HG03280 (cell line): ENCODE measurements around the gene OR2D3.
"Not testable (repeated sequence)": the region's sequence is repeated elsewhere in the genome, so short reads cannot be mapped to it uniquely, and the experiment has no call there.

Source experiments
- ATAC-seq: cut with Tn5 transposase; IDR thresholded peaks from one replicate; pipeline ENCODE4 v1.9.1; 2021; ENCODE audit warnings: mild to moderate bottlenecking, moderate library complexity; ENCODE audit not compliant: unreplicated experiment

The OR2D3 gene

DNA sequence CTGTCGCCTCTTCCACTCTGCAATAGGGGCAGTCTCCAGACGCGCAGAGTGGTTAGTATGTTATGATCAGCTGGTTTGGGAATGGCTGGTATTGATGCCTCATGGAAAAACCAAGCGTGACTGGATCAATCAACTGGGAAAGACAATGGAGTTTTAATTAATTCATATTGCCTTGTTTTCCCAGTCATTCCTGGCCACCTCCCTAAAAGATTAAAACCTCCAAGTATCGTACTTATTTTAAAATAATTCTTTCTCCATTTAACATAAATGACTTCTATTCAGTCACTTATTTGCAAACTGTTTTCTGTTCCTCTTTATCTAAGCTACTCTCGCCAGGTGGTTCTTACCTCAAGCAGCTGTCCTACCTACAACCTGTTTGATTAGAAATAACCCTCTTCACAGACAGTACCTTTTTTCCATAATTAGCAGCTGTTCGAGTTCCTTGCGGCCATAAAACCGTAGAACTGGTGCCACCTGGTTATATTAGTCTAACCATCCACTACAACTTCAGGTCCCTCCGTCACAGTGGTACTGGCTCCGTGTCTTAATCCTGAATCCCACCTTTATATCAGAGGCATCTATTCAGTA lies 6.3 kb downstream of the OR2D3 start:
- peak; percentile 68 for ATAC-seq

DNA sequence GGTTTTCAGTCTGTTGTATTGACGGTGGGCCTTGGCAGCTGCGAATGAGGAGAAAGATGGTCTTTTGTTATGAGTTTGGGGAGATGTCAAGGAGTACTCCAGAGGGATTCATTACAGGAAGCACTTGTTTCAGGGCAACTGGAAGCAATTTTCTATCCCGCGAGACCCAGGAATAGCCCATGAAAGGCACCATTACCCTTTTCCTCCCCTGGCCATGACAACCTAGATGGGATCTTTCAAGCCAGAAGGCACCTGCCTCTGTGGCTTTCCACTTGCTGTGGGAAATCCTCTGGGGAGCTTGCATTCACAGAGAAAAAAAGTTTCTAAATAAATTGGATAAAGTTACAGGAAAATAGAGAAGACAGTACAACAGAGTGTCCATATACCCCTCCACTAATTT lies 8.1 kb downstream of the OR2D3 start:
- no peak for ATAC-seq

DNA sequence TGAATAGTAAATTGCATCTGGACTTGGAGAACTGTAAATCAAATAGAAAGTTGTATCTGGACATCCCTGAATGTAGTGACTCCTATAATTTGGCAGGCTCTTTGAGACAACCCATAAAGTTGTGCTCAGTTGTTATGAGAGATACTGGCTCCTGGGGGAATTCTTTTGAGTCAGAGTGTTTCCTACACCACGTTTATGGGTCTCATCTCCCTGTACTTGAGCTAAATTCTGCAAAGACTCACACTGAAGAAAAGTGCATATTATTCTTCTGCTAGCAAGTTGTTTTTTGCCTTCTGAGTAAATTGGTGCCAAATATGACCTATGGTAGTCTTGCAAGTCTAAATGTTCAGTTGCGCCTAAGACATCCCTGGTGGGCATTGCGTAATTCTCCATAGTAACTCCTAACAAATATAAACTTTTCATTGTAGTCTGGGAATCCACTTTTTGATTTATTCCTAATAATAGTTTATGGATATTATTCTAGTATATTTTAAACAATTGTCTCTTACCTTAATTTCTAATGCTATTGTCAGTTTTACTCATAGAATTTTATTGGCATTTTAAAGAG lies 10.4 kb downstream of the OR2D3 start:
- ATAC-seq: no peak

DNA sequence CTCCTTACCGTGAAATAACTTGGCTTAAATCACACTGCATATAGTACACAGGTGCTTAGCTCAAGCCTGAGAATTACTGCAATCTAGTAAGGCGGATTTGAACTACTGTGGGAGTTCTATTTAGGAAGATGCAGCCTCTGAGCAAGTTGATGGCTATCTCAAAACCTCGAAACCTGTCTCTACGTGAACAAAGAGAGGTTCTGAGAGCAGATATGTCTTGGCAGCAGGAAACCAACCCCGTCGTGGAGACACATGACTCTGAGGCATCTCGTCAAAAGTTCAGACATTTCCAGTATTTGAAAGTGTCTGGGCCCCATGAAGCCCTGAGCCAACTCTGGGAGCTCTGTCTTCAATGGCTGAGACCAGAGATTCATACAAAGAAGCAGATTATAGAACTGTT lies 11.3 kb downstream of the OR2D3 start:
- no peak for ATAC-seq

DNA sequence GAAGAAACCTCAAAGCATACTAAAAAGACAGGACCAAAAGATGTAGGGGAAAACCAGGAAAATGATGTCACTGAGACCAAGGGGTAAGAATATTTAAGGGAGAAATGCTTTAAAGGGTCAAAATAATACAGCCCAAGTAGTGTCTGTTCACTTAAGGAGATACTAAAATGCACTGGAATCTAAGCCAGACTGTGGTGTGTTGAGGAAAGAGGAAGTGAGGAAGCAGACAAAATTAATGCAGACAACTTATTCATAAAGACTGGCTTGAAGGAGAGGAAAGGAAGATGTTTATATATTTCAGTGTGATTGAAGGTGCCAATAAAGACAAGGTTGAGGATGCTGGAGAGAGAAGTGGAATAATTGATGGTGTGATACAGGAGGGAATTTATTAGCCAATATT lies 21.2 kb downstream of the OR2D3 start:
- ATAC-seq: no peak

DNA sequence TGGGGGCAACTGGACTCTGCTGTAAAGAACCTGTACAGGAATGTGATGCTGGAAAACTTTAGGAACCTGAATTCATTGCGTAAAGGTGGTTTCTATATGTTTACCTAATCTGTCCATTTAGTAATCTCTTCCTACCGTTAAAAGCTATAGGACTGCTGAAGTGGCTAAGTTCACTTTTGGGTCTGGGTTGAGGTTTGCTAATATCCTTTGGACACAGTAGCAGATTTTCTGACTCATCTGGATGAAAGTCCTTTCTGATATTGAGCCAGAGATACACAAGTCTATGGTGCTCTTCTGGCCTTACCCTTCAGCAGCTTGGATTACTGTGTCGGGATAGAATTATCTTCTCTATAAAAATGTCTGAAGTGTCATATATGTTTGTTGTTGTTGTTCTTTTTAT lies 22.3 kb downstream of the OR2D3 start:
- ATAC-seq: no peak

DNA sequence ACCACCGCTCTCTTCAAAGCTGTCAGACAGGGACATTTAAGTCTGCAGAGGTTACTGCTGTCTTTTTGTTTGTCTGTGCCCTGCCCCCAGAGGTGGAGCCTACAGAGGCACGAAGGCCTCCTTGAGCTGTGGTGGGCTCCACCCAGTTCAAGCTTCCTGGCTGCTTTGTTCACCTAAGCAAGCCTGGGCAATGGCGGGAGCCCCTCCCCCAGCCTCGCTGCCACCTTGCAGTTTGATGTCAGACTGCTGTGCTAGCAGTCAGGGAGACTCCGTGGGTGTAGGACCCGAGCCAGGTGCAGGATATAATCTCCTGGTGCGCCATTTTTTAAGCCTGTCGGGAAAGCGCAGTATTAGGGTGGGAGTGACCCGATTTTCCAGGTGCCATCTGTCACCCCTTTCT lies 33.4 kb downstream of the OR2D3 start:
- not testable (repeated sequence) for ATAC-seq

DNA sequence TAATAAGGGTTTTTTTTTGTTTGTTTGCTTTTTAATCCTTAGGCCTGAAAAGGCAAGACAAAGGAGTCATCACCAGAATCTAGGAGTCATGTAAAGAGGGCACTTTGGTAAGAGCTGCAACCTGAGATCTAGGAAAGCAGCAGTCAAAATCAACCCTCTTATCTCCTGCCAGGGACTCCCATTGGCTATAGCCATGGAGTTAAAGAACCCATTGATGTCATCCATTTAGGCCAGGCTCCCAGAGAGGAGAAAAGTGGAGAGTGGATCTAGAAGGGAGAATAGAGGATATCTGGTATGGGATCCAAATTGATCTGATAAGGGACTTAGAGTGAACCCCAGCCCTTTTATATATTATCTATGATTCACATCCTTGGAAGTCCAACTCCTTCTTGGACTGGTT lies 41.3 kb downstream of the OR2D3 start:
- ATAC-seq: no peak

DNA sequence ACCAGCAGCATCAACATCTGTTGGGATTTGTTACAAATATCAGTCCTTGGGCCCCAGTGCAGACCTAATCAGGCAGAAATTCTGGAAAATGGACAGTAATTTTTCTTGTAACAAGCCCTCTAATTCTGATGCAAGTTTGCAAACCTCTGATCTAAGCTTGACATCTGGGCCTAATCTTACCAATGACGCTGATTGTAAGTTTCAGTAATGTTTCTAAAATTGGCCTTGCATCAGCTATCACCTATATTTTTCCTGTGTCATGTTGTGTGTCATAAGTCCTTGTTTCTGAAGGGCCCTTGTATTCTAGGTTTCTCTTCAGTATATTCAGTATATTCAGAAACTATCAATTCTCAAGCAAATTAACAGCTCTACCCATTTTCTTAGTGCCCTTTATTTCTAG lies 41.9 kb downstream of the OR2D3 start:
- ATAC-seq: peak; percentile 87

DNA sequence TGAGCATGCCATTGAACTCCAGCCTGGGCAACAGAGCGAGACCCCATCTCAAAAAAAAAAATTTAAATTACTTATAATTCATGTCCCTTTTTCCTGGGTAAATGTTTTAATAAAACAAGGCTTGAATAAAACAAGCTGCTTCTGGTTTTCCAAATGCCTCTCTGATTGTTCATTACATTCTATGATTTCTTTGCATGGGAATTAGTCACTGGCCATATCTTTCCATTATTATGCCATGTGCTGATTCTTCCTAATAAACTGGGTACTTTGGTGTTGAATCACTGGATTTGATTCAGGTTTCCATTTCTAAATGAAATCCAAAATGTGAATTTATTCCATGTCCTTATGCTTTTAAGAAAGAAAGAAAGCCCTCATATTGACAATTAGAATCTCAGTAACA lies 48.0 kb downstream of the OR2D3 start:
- ATAC-seq: no peak

DNA sequence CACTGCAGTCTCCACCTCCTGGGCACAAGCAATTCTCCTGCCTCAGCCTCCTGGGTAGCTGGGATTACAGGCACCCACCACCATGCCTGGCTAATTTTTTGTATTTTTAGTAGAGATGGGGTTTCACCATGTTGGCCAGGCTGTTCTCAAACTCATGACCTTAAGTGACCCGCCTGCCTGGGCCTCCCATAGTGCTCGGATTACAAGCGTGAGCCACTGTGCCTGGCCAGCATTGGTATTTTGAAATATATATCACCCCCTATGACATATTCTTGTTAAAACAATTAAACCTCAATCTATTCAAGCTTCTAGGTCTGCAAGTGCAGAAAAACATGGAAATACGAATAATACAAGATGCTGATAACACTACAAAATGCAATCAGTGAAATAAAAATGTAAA lies 49.1 kb downstream of the OR2D3 start:
- not testable (repeated sequence) for ATAC-seq
